Type B pancreatic cell (in vitro differentiated cells): ENCODE data around the gene PRKG1. TPM values are rescaled to one million over a fixed set of nuclear protein-coding genes. Genes with fewer than 3 reads are reported as not detected.

ENCODE experiments used
- DNase-seq: peaks from one replicate; pipeline ENCODE4 v3.0.0; 2021; ENCODE audit warnings: mixed read lengths; ENCODE audit not compliant: unreplicated experiment; ENCODE audit errors: extremely low spot score
- H3K27ac Mint-ChIP-seq: 2 replicates; pipeline ENCODE4 v1.8.0; 2021; ENCODE audit warnings: mild to moderate bottlenecking, mixed read lengths
- H3K27me3 Mint-ChIP-seq: 2 replicates; pipeline ENCODE4 v1.8.0; 2021; ENCODE audit warnings: mixed read lengths
- H3K36me3 Mint-ChIP-seq: 2 replicates; pipeline ENCODE4 v1.8.0; 2021; ENCODE audit warnings: mixed read lengths
- H3K4me1 Mint-ChIP-seq: one replicate; pipeline ENCODE4 v1.8.0; 2021; ENCODE audit warnings: mixed read lengths; ENCODE audit not compliant: unreplicated experiment
- H3K4me3 Mint-ChIP-seq: 2 replicates; pipeline ENCODE4 v1.8.0; 2021; ENCODE audit warnings: mild to moderate bottlenecking, mixed read lengths
- H3K9me3 Mint-ChIP-seq: 2 replicates; pipeline ENCODE4 v1.8.0; 2021; ENCODE audit warnings: mixed read lengths
- CTCF ChIP-seq: fragments of 200-600 bp; sonication (generic); conservative IDR thresholded peaks from 2 replicates; pipeline ENCODE4 v1.5.0; 2021; ENCODE audit warnings: antibody characterized with exemption, mild to moderate bottlenecking
- long read RNA-seq: library from polyadenylated mRNA; unstranded; transcript quantifications from one replicate; pipeline ENCODE4 v2.0.0, GENCODE V29; 2020
- total RNA-seq: library from RNA; stranded (reverse); gene quantifications from 2 replicates; pipeline ENCODE4 v1.2.1, GENCODE V29; 2021; ENCODE audit warnings: low replicate concordance

The PRKG1 gene
- total RNA-seq: 7.4 and 12.3 TPM in 2 replicates
- long read RNA-seq, partial matches to known transcripts: 2 of 20 reads
- long read RNA-seq, other reads (novel, unspliced or antisense): 18 of 20 reads

- peak; percentile 79 for DNase-seq
- H3K4me1 Mint-ChIP-seq: peaks cover 17% of the 10 kb centered on the region
- H3K36me3 Mint-ChIP-seq: no peaks in the 10 kb centered on the region
- H3K4me3 Mint-ChIP-seq: peak within 1 kb of the TSS; percentile 99
- TF ChIP-seq CTCF: peak; percentile 13
- H3K9me3 Mint-ChIP-seq: no peaks in the 10 kb centered on the region
- H3K27me3 Mint-ChIP-seq: peaks cover 35% of the 10 kb centered on the region
- peak within 1 kb of the TSS; percentile 90 for H3K27ac Mint-ChIP-seq
These were observed at the start of gene PRKG1 for GRCh38 chr10:51074238-51075028. Gene PRKG1 (plus strand): TSS chr10:51074487.

- no peak overlapping the region for H3K4me3 Mint-ChIP-seq
- H3K36me3 Mint-ChIP-seq: no peaks in the 10 kb centered on the region
- H3K9me3 Mint-ChIP-seq: no peaks in the 10 kb centered on the region
- no peak for TF ChIP-seq CTCF
- DNase-seq: no peak
- H3K27ac Mint-ChIP-seq: no peak overlapping the region
- no peaks in the 10 kb centered on the region for H3K27me3 Mint-ChIP-seq
- H3K4me1 Mint-ChIP-seq: peaks cover 4% of the 10 kb centered on the region
These were observed 45.9 kb upstream of the PRKG1 start for GRCh38 chr10:51028420-51028819.

- Mint-ChIP-seq H3K4me1 (peaks cover 4% of the 10 kb centered on the region), H3K27me3 (no peaks in the 10 kb centered on the region), H3K27ac (no peak overlapping the region), H3K4me3 (no peak overlapping the region), H3K36me3 (no peaks in the 10 kb centered on the region), H3K9me3 (no peaks in the 10 kb centered on the region)
- no peak for TF ChIP-seq CTCF
- DNase-seq: no peak
These were observed 45.1 kb upstream of the PRKG1 start for GRCh38 chr10:51029172-51029641.

GRCh38 chr10:51030480-51030879 is 43.8 kb upstream of the PRKG1 start:
- H3K27me3 Mint-ChIP-seq: no peaks in the 10 kb centered on the region
- no peak for DNase-seq
- H3K36me3 Mint-ChIP-seq: no peaks in the 10 kb centered on the region
- H3K9me3 Mint-ChIP-seq: no peaks in the 10 kb centered on the region
- no peak for TF ChIP-seq CTCF
- no peak overlapping the region for H3K27ac Mint-ChIP-seq
- no peak overlapping the region for H3K4me3 Mint-ChIP-seq
- H3K4me1 Mint-ChIP-seq: peaks cover 13% of the 10 kb centered on the region

GRCh38 chr10:51031950-51032349 is 42.3 kb upstream of the PRKG1 start:
- no peaks in the 10 kb centered on the region for H3K36me3 Mint-ChIP-seq
- no peak overlapping the region for H3K4me3 Mint-ChIP-seq
- TF ChIP-seq CTCF: no peak
- no peaks in the 10 kb centered on the region for H3K27me3 Mint-ChIP-seq
- peaks cover 13% of the 10 kb centered on the region for H3K4me1 Mint-ChIP-seq
- H3K9me3 Mint-ChIP-seq: no peaks in the 10 kb centered on the region
- no peak overlapping the region for H3K27ac Mint-ChIP-seq
- DNase-seq: no peak
